CD14-positive monocyte (primary cell): ENCODE measurements around the gene PTPRD. TPM values are rescaled to one million over a fixed set of nuclear protein-coding genes. Genes with fewer than 3 reads are reported as not detected.

ENCODE experiments used
- DNase-seq, 3 donors: peaks; one replicate each; pipeline ENCODE4 v3.0.0-alpha.2; 2011 to 2022
- H2AFZ ChIP-seq: 2 replicates; pipeline ENCODE4 v1.6.0; 2012; ENCODE audit warnings: mild to moderate bottlenecking, low read depth, low read length, inconsistent platforms; ENCODE audit not compliant: insufficient read depth, poor library complexity, severe bottlenecking
- H3K27ac ChIP-seq, 2 donors: 1 replicate in 1 of 2; 2 replicates in 1 of 2; pipeline ENCODE4 v1.5.1; 2012 to 2013; ENCODE audit warnings: low read length in 2 of 2, control low read depth in 1 of 2, inconsistent platforms in 1 of 2, low read depth in 1 of 2, mild to moderate bottlenecking in 1 of 2
- H3K27me3 ChIP-seq, 2 donors: one replicate each; pipeline versions ENCODE4 v1.6.0 to v1.6.1; 2011 to 2013; ENCODE audit warnings: low read length in 2 of 2; ENCODE audit not compliant: control insufficient read depth in 2 of 2, insufficient read depth in 2 of 2
- H3K36me3 ChIP-seq, 2 donors: replicated peaks in 1 of 2; 1 replicate in 1 of 2; 2 replicates in 1 of 2; pipeline versions ENCODE4 v1.5.1 to v1.6.1; 2012 to 2013; ENCODE audit warnings: low read length in 2 of 2, control low read depth in 1 of 2, inconsistent platforms in 1 of 2, mild to moderate bottlenecking in 1 of 2; ENCODE audit not compliant: insufficient read depth in 2 of 2, control insufficient read depth in 1 of 2
- H3K4me1 ChIP-seq, 2 donors: 1 replicate in 1 of 2; 2 replicates in 1 of 2; pipeline versions ENCODE4 v1.5.1 to v1.6.1; 2012 to 2013; ENCODE audit warnings: low read length in 2 of 2, control low read depth in 1 of 2, inconsistent platforms in 1 of 2, mild to moderate bottlenecking in 1 of 2, moderate library complexity in 1 of 2; ENCODE audit not compliant: insufficient read depth in 2 of 2, control insufficient read depth in 1 of 2
- H3K4me2 ChIP-seq: replicated peaks from 2 replicates; pipeline ENCODE3; 2012; ENCODE audit warnings: low read length, moderate library complexity, mild to moderate bottlenecking; ENCODE audit not compliant: poor library complexity, severe bottlenecking; ENCODE audit errors: extremely low read depth
- H3K4me3 ChIP-seq, 3 experiments: fragments of 200-600 bp in 1 of 3; sonication (generic) in 1 of 3; replicated peaks in 1 of 3; 1 replicate in 2 of 3; 2 replicates in 1 of 3; pipeline ENCODE4 v1.5.1; 2011 to 2013; ENCODE audit warnings: low read length in 3 of 3, mild to moderate bottlenecking in 3 of 3, control low read depth in 2 of 3, low read depth in 2 of 3, inconsistent platforms in 1 of 3, moderate library complexity in 1 of 3
- H3K79me2 ChIP-seq: 2 replicates; pipeline ENCODE4 v1.6.0; 2012; ENCODE audit warnings: mild to moderate bottlenecking, control low read depth, inconsistent platforms, low read length, moderate library complexity; ENCODE audit not compliant: insufficient read depth
- H3K9ac ChIP-seq: 2 replicates; pipeline ENCODE4 v1.6.0; 2017; ENCODE audit warnings: low read length, mild to moderate bottlenecking; ENCODE audit not compliant: insufficient read depth, poor library complexity, severe bottlenecking
- H3K9me3 ChIP-seq, 2 donors: replicated peaks in 1 of 2; 1 replicate in 1 of 2; 2 replicates in 1 of 2; pipeline versions ENCODE4 v1.5.1 to v1.6.1; 2012 to 2013; ENCODE audit warnings: low read length in 2 of 2, control low read depth in 1 of 2; ENCODE audit not compliant: control insufficient read depth in 1 of 2, insufficient read depth in 1 of 2
- H4K20me1 ChIP-seq: 2 replicates; pipeline ENCODE4 v1.6.0; 2012; ENCODE audit warnings: mild to moderate bottlenecking, low read length, control low read depth, moderate library complexity; ENCODE audit not compliant: insufficient read depth
- H3K27ac Mint-ChIP-seq, 7 donors: one replicate each; pipeline ENCODE4 v1.8.0; 2020; ENCODE audit warnings: mild to moderate bottlenecking in 7 of 7, mixed read lengths in 7 of 7, moderate library complexity in 6 of 7, inconsistent platforms in 2 of 7
- H3K27me3 Mint-ChIP-seq, 3 donors: one replicate each; pipeline ENCODE4 v1.8.0; 2021 to 2022; ENCODE audit warnings: low read depth in 3 of 3, mild to moderate bottlenecking in 3 of 3, mixed read lengths in 3 of 3, moderate library complexity in 3 of 3, inconsistent platforms in 1 of 3
- H3K36me3 Mint-ChIP-seq, 2 donors: one replicate each; pipeline ENCODE4 v1.8.0; 2020; ENCODE audit warnings: mixed read lengths in 2 of 2, inconsistent platforms in 1 of 2, mild to moderate bottlenecking in 1 of 2
- H3K4me1 Mint-ChIP-seq: one replicate; pipeline ENCODE4 v1.8.0; 2020; ENCODE audit warnings: mild to moderate bottlenecking, mixed read lengths
- H3K4me3 Mint-ChIP-seq, 2 donors: one replicate each; pipeline ENCODE4 v1.8.0; 2020; ENCODE audit warnings: mild to moderate bottlenecking in 2 of 2, mixed read lengths in 2 of 2, moderate library complexity in 1 of 2
- H3K9me3 Mint-ChIP-seq, 7 donors: one replicate each; pipeline ENCODE4 v1.8.0; 2020 to 2022; ENCODE audit warnings: mixed read lengths in 7 of 7, mild to moderate bottlenecking in 6 of 7, moderate library complexity in 6 of 7, inconsistent platforms in 2 of 7
- CTCF ChIP-seq: fragments of 200-600 bp; IDR thresholded peaks from one replicate; pipeline ENCODE4 v1.8.0; 2022; ENCODE audit warnings: antibody characterized with exemption, mild to moderate bottlenecking
- WGBS: methylation state at CpG from one replicate; pipeline ENCODE4 v1.1.5; 2013; ENCODE audit warnings: missing lambda C conversion rate; ENCODE audit not compliant: insufficient coverage; 5-methylcytosine and 5-hydroxymethylcytosine counted together
- intact Hi-C, 2 donors: fragments of 100-400 bp; cut with micrococcal nuclease; formaldehyde crosslinking; loops; one replicate each; pipeline versions ENCODE4 v1.15.0 to v1.15.1; 2023
- polyA plus RNA-seq, 3 donors: library from polyadenylated mRNA; depleted of rRNA in 1 of 3; unstranded in 2 of 3; stranded (reverse) in 1 of 3; fragments of 300-500 nt in 2 of 3; fragments of >200 nt in 1 of 3; fragmentation: Illumina TruSeq in 2 of 3; gene quantifications; 1 replicate in 2 of 3; 2 replicates in 1 of 3; pipeline ENCODE4 v1.2.3, GENCODE V29; 2012 to 2021

The PTPRD gene
- polyA plus RNA-seq, 3 donors = not detected

GRCh38 chr9:8804613-8805012, 1808.2 kb downstream of the PTPRD start:
- Mint-ChIP-seq H3K36me3 (no peaks in the 10 kb centered on the region), H3K9me3 (peaks cover 0 to 6% (median 0%) of the 10 kb centered on the region in 7 donors), H3K4me1 (no peaks in the 10 kb centered on the region), H3K27ac (no peak overlapping the region), H3K4me3 (no peak overlapping the region), H3K27me3 (no peaks in the 10 kb centered on the region)
- Histone ChIP-seq H4K20me1 (no peaks in the 10 kb centered on the region), H3K9ac (no peak overlapping the region), H3K36me3 (no peaks in the 10 kb centered on the region), H3K27me3 (no peaks in the 10 kb centered on the region), H3K4me3 (no peak overlapping the region), H2AFZ (no peak overlapping the region), H3K4me2 (no peak overlapping the region), H3K27ac (no peak overlapping the region), H3K9me3 (no peaks in the 10 kb centered on the region), H3K4me1 (no peaks in the 10 kb centered on the region), H3K79me2 (no peaks in the 10 kb centered on the region)
- TF ChIP-seq CTCF = no peak
- intact Hi-C loops = no loop called here
- WGBS = 100% methylated on average over 2 of the region's 3 CpGs
- DNase-seq = no peak

GRCh38 chr9:8802242-8802641, 1810.6 kb downstream of the PTPRD start:
- no peaks in the 10 kb centered on the region for H3K9me3 ChIP-seq
- H3K36me3 ChIP-seq = no peaks in the 10 kb centered on the region
- H3K36me3 Mint-ChIP-seq = no peaks in the 10 kb centered on the region
- peaks cover 0 to 3% (median 0%) of the 10 kb centered on the region in 7 donors for H3K9me3 Mint-ChIP-seq
- no CpG with 5 or more reads among the region's 4 CpGs for WGBS
- no peak overlapping the region for H3K27ac Mint-ChIP-seq
- no peak overlapping the region for H3K9ac ChIP-seq
- no peaks in the 10 kb centered on the region for H3K4me1 ChIP-seq
- no peak for TF ChIP-seq CTCF
- H3K79me2 ChIP-seq = no peaks in the 10 kb centered on the region
- H3K27me3 ChIP-seq = no peaks in the 10 kb centered on the region
- no peak overlapping the region for H3K4me3 Mint-ChIP-seq
- no peak overlapping the region for H3K27ac ChIP-seq
- no peak overlapping the region for H2AFZ ChIP-seq
- no peaks in the 10 kb centered on the region for H3K4me1 Mint-ChIP-seq
- intact Hi-C loops = no loop called here
- H3K4me3 ChIP-seq = no peak overlapping the region
- no peaks in the 10 kb centered on the region for H3K27me3 Mint-ChIP-seq
- DNase-seq = no peak
- no peaks in the 10 kb centered on the region for H4K20me1 ChIP-seq
- no peak overlapping the region for H3K4me2 ChIP-seq
